ENCODE data around the gene GAREM1.

GAREM1 gene

DNA sequence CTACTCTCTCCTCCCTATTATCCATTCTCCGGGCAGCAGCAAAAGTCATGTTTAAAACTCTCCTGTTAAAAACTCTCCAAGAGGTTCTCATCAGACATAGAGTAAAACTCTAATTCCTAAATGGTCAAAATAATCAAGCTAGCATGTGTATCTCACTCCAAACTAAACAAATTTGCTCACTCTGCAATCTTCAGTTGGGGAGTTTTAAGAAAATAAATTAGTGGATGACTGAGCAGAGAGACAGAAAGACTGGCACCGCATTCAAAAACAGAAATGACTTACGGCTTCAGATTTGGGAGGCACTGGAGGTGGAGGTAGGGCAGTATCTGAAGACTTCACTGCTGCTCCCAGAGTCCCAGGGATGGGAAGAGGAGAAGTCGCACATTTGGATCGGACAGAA lies 183.9 kb downstream of the GAREM1 start:
- DNase-seq = no peak

DNA sequence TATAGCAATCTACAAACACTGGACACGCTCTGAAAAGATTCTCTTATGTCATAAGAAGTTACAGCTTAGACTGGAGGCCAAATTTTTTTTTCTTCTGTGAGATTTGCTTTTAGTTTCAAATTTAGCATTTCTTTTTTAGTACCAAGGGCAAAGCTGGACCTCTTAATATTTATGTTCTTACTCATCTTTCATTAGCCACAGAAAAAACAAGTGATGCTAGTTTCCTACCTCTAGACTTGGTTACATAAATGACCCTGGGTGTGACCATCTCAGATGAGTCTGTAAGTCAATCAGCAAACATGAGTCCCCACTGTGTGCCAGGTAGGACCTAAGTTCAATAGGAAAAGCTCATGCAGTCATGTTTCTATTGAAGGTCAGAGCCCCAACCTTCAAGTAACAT lies 186.4 kb downstream of the GAREM1 start:
- DNase-seq = no peak

DNA sequence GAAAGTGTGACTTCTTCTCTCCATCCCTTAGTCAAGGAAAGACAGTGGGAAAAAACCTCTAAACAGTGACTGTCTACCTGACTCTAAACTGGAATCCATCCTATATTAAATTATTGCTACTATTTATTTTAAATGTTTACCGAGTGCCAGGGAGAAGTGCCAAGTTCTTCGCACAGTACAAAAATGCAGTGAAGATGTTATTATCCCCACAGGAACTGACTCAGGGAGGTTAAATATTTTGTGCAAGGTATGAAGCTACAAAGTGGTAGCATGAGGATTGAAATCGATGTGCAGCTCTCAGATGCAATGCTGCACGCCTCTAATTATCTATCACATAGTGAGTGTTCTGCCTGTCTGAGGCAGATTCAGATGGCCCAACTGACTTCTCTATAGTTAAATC lies 189.8 kb downstream of the GAREM1 start:
- DNase-seq = no peak

DNA sequence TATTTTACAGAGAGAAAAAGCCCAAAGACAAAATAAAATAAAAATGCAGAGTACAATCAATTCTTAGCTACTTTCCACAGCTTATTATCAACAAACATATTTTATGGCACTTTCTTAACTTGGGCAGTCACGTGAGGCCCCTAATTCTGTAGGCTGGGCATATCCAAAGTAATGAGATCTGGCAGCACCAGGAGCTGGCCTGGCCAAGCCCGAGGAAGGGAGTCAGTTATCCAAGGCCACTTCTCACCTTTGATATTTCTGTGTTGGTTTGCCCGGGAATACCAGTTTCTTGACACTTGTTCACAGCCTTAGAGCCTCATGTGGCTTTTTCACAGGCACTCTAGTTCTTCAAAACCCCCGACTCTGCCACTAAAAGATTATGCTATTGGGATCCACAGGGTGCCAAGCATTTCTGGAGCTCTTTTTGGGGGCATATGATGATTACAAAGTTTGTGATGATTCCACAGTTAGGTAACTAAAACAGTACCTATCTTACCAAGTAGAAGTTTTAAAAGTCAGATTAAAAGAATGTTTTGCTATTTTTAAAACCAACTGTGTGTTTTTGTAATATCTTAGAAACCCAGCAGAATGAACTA lies 190.4 kb downstream of the GAREM1 start:
- no peak for DNase-seq

DNA sequence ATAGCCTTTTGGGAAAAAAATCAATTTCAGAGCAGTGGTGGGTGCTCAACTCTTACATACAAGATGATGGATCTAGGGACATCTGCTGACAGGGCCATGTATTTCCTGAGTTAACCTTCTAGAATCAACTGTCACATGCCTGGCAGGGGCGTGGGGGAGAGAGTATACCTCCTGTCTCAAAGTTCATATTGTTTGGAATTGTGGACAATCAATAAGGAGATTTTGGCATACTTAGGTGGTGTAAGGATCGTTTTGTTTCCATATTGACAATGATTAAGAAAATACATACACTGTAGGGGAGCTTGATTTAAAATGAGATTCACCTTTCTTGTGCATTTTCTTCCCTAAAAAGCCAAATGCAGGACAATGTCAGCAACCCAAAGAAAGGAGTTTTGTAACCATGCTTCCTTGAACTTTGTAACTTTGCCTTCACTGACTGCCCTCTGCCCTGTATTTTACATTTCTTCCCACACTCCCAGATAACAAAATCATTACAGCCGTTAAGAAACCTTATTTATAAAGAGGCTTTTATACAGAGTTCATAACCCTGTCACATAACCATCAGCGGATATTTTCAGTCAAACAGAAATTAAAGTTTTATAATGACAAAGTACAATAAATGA lies 192.4 kb downstream of the GAREM1 start:
- DNase-seq = no peak

DNA sequence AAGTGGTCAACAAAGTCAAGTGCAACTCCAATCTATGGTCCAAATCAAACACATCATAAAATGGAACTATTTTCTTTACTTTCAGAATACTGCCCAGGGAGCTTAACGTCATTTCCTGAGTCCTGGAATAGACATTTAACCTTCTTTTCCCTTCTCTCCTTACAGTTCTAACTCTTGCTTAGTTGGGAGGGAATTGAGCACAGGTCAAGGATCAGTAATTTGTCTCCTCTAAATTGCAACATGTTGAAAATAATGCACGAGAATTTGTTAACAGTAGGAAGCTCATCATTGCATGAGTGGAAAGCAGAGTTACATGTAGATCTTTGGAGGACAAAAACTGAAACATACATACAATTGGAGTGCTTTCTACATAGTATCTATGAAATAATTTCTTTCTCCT lies 193.1 kb downstream of the GAREM1 start:
- no peak for DNase-seq

DNA sequence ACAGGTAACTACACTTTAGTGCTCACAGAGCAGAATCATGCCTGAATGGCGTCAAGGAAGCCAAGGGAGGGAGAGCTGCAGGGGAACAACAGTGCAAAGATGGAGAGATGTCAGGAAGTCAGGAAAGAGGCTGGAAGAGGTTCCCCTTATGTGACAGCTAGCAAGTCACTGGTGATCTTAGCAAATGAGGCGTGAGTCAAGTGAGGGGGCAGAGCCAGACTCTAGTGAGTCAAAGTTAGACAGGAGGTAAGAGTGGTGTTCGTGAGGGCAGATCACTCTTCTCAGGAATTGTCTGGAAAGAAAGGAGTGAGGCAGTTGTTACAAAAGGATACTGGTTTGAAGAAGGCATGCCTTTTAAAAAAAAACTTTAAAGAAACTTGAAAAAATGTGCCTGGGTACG lies 193.8 kb downstream of the GAREM1 start:
- DNase-seq = no peak

DNA sequence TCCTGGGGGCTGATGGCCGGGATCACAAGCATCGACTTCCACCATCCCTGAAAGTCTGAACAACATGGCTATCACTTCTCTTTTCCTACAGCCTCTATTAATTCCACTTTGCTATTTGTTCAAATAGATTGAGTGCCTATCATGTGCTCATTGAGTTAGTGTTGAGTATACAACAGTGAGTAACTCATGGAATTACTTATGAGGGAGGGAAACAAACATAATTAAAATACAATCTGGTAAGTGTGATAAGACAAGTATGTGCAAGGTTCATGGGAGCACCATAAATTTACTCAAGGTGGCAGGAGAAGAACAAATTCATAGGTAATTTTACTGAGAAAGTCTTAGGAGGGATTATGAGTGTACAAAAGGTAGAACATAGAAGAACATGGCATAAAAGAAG lies 194.4 kb downstream of the GAREM1 start:
- DNase-seq = no peak

DNA sequence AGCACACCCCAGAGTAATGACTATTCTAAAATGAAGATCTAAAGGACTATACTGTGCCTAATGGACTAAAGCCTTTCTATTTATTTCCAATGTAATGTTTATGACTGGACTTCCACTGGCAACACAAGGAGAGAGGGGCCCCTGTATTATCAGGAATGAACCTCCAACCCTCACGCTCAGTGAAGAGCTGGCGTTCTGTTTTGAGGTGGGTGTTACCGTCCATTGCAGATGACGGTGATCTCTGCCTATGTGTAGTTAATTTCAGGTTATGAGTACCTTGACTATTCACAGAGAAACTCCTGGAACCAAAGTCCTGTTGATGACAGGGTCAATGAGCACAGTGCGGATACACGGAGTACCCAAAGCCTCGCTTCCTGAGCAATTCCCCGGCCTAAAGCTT lies 195.5 kb downstream of the GAREM1 start:
- DNase-seq = no peak

DNA sequence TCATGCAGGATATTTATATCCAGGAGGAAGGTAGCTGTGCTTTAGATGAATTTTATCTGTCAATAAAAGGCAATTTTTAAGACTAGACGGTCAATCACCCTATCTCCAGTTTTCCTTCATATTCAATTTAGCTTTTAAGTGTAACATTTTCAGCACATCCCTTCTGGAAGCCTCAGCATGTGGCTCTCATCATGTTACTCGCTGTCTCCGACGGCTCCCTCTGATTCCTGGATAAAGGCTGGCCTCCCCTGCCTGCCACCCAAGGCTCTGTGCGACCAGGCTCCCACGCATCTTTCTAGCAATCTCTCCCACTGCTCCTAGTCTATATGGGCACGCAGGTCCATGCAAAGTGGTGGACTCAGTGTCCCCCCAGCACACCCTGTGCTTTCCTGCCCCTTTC lies 196.4 kb downstream of the GAREM1 start:
- no peak for DNase-seq

DNA sequence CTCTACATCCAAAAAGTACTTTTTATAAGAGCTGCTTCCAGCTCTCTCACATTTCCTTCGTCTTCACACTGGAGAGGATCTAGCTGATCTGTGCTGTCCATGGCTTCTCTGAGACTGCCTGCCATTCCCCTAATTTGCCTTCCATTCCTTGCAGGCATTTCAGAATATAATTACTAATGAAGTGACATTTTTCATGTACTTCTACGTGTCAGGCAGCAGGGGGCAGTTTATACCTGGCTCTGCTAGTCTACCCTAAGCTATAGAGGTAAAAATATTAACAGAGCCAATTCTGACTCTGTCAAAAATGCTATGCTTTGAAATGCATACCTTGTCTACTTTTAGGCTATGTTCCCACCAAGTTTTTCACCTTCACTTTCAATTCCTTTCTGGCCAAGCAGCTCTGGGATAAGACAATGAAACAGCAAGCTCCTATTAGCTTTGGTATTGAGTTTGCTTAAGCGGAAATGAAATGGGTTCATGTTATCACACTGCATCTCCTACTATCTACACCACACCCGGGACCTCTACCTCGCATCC lies 198.9 kb downstream of the GAREM1 start:
- peak; percentile 62 for DNase-seq

DNA sequence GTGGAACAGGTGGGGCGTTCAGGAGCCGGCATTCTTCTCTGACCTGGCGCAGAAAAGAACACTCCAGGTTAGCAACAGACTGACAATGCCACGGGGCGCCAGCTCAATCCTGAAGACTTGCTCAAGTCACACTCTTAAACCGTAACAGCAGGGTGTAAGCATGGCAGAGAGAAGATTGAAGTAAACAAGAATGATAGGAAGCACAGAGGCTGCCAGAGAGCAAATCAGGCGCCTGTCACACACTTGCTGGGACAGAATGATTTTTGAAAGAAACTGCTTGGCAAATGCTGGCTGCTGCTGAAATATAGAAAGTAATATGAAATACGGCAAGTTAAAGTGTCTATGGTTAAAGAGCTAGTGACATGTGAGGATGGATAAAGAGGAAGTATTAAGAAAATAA lies 200.3 kb downstream of the GAREM1 start:
- no peak for DNase-seq

DNA sequence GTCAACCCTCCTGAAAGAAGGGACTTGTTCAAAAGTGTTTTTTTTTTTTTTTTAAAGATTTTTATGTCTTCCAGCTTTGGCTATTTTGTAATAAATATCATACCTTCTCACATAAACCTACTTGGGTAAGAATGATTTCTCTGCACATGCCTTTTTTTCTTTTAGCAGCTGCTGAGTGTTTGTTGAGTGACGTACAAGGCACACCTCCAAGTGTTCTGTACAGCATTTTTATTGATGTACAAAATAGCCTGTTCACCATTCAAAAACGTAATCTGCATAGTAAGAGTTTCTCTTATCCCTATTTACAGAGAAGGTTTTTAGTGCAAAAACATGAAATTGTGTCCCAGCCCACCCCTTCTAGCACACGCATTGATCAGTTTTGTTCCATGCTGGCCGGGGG lies 203.2 kb downstream of the GAREM1 start:
- DNase-seq = no peak

DNA sequence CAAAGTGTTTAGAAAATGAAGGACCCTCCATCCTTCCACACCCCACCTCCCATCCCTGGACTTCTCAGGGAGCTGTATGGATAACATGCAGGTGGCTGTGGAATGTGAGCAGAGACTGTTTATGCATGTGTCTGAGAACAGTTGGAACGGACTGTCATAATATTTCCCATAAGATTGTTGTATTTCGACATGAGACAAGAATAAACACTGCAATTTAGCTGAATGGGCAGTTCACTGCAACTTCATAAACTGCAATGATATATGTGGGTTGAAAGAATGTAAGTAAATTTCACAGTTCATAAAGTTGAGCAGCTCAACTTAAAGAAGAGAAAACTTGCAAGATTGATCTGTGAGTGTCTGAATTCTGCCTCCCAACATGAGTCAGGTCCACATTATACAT lies 206.3 kb downstream of the GAREM1 start:
- no peak for DNase-seq

DNA sequence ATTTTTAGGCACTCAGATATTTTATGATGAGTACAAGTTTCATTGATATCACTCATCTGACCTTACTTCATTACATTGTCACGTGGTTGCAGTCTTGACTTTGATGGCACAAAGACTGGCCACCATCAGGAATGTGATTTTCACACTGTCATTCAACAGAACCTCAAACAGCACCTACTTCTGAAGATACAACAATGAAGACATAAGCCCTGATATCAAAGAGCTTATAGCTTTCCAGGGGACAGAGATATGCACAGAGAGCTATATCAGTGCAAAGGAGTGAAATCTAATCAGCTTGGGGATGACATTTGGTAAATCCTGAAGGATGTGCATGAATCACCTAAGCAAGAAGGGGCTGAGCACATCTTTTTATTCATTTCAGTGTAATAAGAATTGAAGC lies 208.6 kb downstream of the GAREM1 start:
- DNase-seq = no peak

DNA sequence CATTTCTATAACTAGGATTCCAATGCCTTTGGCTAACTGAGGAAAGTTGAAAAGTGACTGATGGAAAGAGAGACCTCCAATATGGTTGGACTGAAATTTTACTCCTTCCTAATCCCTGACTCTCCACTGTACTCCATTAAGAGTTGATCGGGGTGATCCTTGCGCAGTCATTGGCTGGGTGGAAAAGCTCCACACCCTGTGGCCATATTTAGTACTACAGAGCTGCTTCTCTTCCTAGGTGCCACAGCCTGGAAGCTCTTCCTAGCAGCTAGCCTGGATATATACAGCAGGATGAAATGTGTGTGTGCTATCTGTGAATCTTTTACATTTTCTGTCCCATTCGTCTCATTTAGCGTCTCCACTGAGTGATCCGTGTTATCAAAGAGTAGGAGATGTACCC lies 209.7 kb downstream of the GAREM1 start:
- DNase-seq = no peak

DNA sequence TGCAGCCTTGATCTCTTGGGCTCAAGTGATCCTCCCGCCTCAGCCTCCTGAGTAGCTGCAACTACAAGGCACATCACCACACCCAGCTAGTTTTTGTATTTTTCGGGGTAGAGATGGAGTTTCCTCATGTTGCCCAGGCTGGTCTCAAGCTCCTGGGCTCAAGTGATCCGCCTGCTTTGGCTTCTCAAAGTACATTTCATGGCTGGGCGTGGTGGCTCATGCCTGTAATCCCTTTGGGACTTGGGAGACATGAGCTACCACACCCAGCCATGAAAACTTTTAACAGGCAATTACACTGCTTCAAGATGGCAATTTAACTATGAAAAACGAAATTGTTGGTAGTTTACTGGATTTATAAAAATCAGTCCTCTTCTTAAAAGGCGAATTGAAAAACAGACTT lies 211.1 kb downstream of the GAREM1 start:
- DNase-seq = no peak

DNA sequence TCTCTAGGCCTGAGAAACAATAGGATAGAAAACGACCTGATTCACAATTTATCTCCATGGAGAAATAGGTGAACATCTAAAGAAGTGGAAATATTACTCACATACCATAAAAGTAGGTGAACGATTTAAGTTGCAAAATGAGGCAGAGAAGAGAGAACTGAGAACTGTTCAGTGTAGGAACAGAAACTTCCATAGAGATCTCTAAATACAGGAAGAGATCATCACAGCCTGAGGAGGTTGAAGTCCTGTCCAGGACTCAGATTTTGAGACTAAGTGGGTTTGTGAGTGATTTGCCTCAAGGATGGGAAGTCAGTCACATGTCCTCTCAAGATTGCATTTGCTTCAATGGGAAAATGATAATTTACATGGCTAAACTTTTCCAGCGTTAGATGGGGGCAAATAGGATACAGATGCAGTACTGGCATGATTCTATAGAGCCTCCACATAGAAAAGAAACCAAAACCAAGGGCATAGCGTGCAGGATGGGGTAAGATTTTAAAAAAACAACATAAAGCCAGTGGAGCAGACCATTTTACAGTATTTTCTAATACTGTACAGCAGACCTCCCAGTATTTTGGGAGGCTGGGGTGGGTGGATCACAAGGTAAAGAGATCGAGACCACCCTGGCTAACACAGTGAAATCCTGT lies 212.0 kb downstream of the GAREM1 start:
- DNase-seq = no peak

DNA sequence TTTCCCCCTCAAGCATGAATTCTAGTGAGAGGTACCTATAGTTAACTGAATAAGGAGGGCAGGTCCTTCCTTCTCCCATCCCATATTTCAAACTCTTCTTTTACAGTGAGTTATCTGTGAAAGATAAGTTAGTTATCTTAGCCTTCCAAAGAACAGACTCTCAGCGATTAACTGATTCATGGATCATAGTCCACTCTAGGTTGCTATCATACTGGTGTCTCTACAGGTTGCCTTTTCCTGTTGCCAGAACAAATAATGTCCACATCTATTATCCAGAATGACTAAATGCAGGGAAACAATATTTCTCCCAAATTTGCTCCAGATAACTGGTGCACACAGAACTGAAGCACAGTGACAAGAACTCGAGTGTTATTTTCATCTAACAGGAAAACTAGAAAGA lies 212.5 kb downstream of the GAREM1 start:
- no peak for DNase-seq

DNA sequence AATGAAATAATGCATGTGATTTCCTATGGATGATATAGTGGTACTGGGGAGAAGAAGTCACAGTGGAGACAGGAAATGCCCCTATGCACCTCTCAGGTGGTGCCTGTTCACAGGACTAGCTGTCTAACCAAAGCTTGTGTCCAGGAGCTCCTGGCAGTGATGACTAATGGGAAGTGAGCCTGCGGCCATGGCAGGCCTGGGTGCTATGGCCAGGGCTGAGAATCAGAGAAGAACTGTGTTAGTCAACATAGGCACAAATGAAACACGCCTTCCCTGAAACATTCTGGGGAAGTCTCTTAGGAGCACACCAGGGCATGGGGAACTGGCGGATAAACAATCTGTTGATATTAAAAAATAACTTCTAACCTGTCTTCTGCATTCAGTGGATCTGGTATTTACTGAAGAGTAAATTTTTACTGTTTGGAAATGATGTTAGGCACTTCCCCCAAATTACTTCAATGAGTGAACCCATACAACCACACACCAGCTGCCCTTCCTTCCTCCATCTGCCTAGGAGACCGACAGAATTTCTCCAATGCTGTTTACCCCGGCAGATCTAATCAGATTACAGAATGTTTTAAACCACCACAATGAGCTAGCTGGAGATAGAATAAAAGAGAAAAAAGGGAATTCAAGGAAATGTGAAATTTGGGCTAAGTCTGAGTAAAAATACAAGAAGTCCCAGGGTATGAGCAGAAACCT lies 213.4 kb downstream of the GAREM1 start:
- peak; percentile 53 for DNase-seq

DNA sequence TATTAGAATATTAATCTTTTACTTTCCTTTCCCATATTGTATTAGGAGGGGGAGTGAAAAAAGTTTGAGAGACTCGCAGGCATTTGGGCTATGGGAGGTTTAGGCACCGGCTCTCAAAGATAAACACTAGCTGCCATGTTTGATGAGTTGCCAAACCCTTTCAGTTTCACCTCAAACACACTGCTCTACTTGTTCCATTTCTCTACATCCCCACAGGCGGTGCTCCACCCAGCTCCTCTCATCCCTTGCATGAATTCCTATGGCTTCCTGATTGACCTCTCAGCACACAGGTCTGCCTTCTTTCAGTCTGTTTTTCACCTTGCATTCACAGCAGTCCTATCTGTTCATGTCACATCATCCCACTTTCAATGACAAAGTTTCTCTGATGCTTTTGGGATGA lies 215.1 kb downstream of the GAREM1 start:
- DNase-seq = no peak

DNA sequence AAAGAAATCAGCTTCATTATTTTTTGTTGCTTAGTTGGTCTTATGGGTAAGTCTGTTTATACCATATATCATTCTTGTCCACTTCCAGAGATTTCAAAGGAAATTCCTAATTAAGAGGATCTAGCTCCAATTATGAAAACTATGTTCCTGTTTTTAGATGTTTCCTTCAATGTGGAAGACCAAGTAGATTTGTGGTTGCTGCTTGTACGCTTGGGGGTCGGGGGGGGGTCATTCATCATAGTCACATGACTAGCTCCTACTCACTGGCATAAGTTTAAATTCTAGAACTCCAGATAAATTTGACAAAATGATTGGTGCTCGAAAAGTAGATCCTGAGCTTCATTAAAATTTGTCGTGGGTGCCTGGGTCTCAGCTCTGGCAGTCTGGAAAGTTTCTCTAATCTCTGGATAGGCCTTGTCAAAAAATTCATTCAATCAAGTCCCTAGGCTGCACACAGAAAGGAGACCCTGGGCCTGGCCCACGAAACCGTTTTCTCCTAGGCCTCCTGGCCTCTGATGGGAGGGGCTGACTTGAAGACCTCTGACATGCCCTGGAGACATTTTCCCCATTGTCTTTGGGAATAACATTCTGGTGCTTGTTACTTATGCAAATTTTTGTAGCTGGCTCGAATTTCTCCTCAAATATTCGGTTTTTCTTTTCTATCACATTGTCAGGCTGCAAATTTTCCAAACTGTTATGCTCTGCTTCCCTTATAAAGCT lies 218.4 kb downstream of the GAREM1 start:
- no peak for DNase-seq

DNA sequence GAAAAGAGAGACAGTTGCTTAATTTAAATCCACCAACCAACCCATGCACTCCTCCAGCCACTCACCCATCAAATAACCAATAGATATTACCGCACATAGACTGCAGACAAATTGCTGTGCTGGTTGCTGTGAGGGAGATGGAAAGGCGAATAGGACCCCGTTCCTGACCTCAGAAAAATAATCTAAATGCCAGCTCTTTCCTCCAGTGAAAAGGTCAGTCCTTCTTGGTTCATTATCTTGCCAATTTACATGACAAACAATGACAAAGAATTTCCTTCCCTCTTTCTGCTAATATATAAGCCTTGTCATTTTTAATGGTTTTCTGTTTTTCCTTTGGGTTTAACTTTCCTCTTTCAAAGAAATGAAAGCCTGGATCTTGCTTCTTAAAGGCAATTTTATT lies 219.2 kb downstream of the GAREM1 start:
- DNase-seq = no peak

All from NCI-H146 (cell line).